Transverse colon (tissue), 4 donors: ENCODE results near the gene ARPC5L. TPM values are rescaled to one million over a fixed set of nuclear protein-coding genes. Genes with fewer than 3 reads are reported as not detected.
A peak's percentile ranks its signal among the peaks of the same experiment; 100 is the strongest.

Source experiments
- DNase-seq: peaks from one replicate; pipeline ENCODE4 v3.0.0-alpha.2; 2019
- H3K27ac ChIP-seq, 4 donors: fragments of 200-600 bp; sonication (generic); 2 replicates each; pipeline ENCODE4 v1.5.1; 2016 to 2018; ENCODE audit warnings: inconsistent platforms in 4 of 4
- H3K27me3 ChIP-seq: fragments of 200-600 bp; sonication (generic); 2 replicates; pipeline ENCODE4 v1.5.1; 2017; ENCODE audit warnings: inconsistent platforms
- H3K36me3 ChIP-seq, 4 donors: fragments of 200-600 bp; sonication (generic); 2 replicates each; pipeline ENCODE4 v1.5.1; 2017 to 2019; ENCODE audit warnings: inconsistent platforms in 4 of 4
- H3K4me1 ChIP-seq, 4 donors: fragments of 200-600 bp; sonication (generic); 2 replicates each; pipeline ENCODE4 v1.5.1; 2017 to 2020; ENCODE audit warnings: inconsistent platforms in 4 of 4
- H3K4me3 ChIP-seq, 4 donors: fragments of 200-600 bp; sonication (generic); 1 replicate in 1 of 4; 2 replicates in 3 of 4; pipeline versions ENCODE4 v1.5.1 to v1.6.1; 2017 to 2019; ENCODE audit warnings: inconsistent platforms in 4 of 4
- H3K9me3 ChIP-seq, 2 donors: fragments of 200-600 bp; sonication (generic); 2 replicates each; pipeline ENCODE4 v1.5.1; 2017 to 2019; ENCODE audit warnings: inconsistent platforms in 2 of 2
- CTCF ChIP-seq, 5 experiments: fragments of 200-600 bp in 3 of 5; fragments of 450-650 bp in 2 of 5; sonication (generic) in 3 of 5; IDR thresholded peaks; 1 replicate in 2 of 5; 2 replicates in 3 of 5; pipeline ENCODE4 v1.5.1; 2016 to 2017; ENCODE audit warnings: antibody characterized with exemption in 5 of 5, inconsistent platforms in 3 of 5, mild to moderate bottlenecking in 2 of 5, moderate library complexity in 1 of 5
- EP300 ChIP-seq: sonication (generic); formaldehyde crosslinking; IDR thresholded peaks from one replicate; pipeline ENCODE4 v1.6.1; 2017; ENCODE audit warnings: antibody characterized with exemption, low read depth
- POLR2A ChIP-seq: fragments of 450-650 bp; IDR thresholded peaks from one replicate; pipeline ENCODE4 v1.6.1; 2016; ENCODE audit warnings: antibody characterized with exemption, mild to moderate bottlenecking, moderate library complexity
- POLR2AphosphoS5 ChIP-seq, 3 donors: sonication (generic); formaldehyde crosslinking; IDR thresholded peaks; one replicate each; pipeline ENCODE4 v1.6.1; 2016; ENCODE audit warnings: antibody characterized with exemption in 3 of 3
- WGBS, 2 donors: methylation state at CpG; one replicate each; pipeline ENCODE4 v1.1.5; 2018; ENCODE audit warnings: low coverage in 1 of 2; 5-methylcytosine and 5-hydroxymethylcytosine counted together
- in situ Hi-C, 4 donors: fragments of 200-750 bp; cut with MboI; loops; one replicate each; pipeline versions ENCODE4 v1.15.0 to v1.15.1; 2017; ENCODE audit warnings: low sequenced_read_pairs in 3 of 4, low pct_ligation_motif_present in 1 of 4, low pct_unique_long_range_greater_than_20kb in 1 of 4
- intact Hi-C: fragments of 100-400 bp; cut with DNase I; formaldehyde crosslinking; loops from one replicate; pipeline ENCODE4 v1.15.1; 2023; ENCODE audit warnings: low total_unique reads
- total RNA-seq, 4 donors: library from RNA; depleted of rRNA; stranded (reverse); fragments of >200 nt; gene quantifications; one replicate each; pipeline ENCODE4 v1.1.0, GENCODE V29; 2016

ARPC5L gene
- total RNA-seq, 4 donors from 2014 or later = 9.8 to 37.0 (median 22.8) TPM

- Histone ChIP-seq H3K4me1 (peaks cover 11 to 26% (median 24%) of the 10 kb centered on the region in 4 donors), H3K27ac (peak overlapping the region in 3 of 4 donors; percentile 74 to 83 (median 80)), H3K27me3 (no peaks in the 10 kb centered on the region), H3K9me3 (no peaks in the 10 kb centered on the region), H3K4me3 (no peak overlapping the region), H3K36me3 (no peaks in the 10 kb centered on the region)
- in situ Hi-C loops (no loop called here), intact Hi-C loops (no loop called here)
- no peak for DNase-seq
- TF ChIP-seq CTCF (IDR thresholded peaks at IDR 0.05) (no peak), POLR2A (no peak), EP300 (no peak), POLR2AphosphoS5 (IDR thresholded peaks at IDR 0.05) (no peak)
- WGBS, 2 donors = 72 to 90% methylated on average over 3 to 5 of the region's 5 CpGs
These were observed 47.8 kb upstream of the ARPC5L start for GRCh38 chr9:124814164-124814535.

GRCh38 chr9:124815601-124816000 is 46.3 kb upstream of the ARPC5L start:
- H3K27me3 ChIP-seq = no peaks in the 10 kb centered on the region
- intact Hi-C loops = no loop called here

GRCh38 chr9:124818431-124819281 is 43.3 kb upstream of the ARPC5L start:
- no peaks in the 10 kb centered on the region for H3K9me3 ChIP-seq
- intact Hi-C loops = no loop called here
- no peak overlapping the region for H3K4me3 ChIP-seq
- WGBS, 2 donors = 66% methylated on average over 17 of the region's 18 CpGs; no CpG with 5 or more reads in 1 of the 2 donors
- TF ChIP-seq POLR2AphosphoS5 (IDR thresholded peaks at IDR 0.05) (no peak), POLR2A (no peak), CTCF (IDR thresholded peaks at IDR 0.05) (no peak), EP300 (no peak)
- in situ Hi-C loops = no loop called here
- no peak overlapping the region for H3K27ac ChIP-seq
- no peak for DNase-seq
- peaks cover 0 to under 1% (median 0%) of the 10 kb centered on the region in 4 donors for H3K4me1 ChIP-seq
- no peaks in the 10 kb centered on the region for H3K27me3 ChIP-seq
- H3K36me3 ChIP-seq = no peaks in the 10 kb centered on the region

More at GRCh38 chr9:124815601-124816000, 46.3 kb upstream of the ARPC5L start:
- DNase-seq = no peak
- no peak overlapping the region for H3K4me3 ChIP-seq
- in situ Hi-C loops = no loop called here
- H3K36me3 ChIP-seq = no peaks in the 10 kb centered on the region
- no peak overlapping the region for H3K27ac ChIP-seq
- 78 to 83% methylated on average over 4 to 5 of the region's 5 CpGs for WGBS, 2 donors
- H3K4me1 ChIP-seq = peaks cover 11 to 26% (median 24%) of the 10 kb centered on the region in 4 donors
- TF ChIP-seq POLR2A (no peak), EP300 (no peak), CTCF (IDR thresholded peaks at IDR 0.05) (no peak), POLR2AphosphoS5 (IDR thresholded peaks at IDR 0.05) (no peak)
- H3K9me3 ChIP-seq = no peaks in the 10 kb centered on the region

GRCh38 chr9:124820698-124821623 is 41.0 kb upstream of the ARPC5L start:
- H3K9me3 ChIP-seq = no peaks in the 10 kb centered on the region
- in situ Hi-C loops (no loop called here), intact Hi-C loops (no loop called here)
- no peak for DNase-seq
- no peaks in the 10 kb centered on the region for H3K36me3 ChIP-seq
- H3K27ac ChIP-seq = no peak overlapping the region
- H3K27me3 ChIP-seq = no peaks in the 10 kb centered on the region
- whole genome bisulfite sequencing, 2 donors = 83 to 85% methylated on average over 1 to 12 of the region's 12 CpGs
- TF ChIP-seq POLR2AphosphoS5 (IDR thresholded peaks at IDR 0.05) (no peak), CTCF (IDR thresholded peaks at IDR 0.05) (no peak), EP300 (no peak), POLR2A (no peak)
- no peaks in the 10 kb centered on the region for H3K4me1 ChIP-seq
- H3K4me3 ChIP-seq = no peak overlapping the region
